ENCODE data around the gene TP53BP1.
A peak's percentile ranks its signal among the peaks of the same experiment; 100 is the strongest.

Gene TP53BP1

DNA sequence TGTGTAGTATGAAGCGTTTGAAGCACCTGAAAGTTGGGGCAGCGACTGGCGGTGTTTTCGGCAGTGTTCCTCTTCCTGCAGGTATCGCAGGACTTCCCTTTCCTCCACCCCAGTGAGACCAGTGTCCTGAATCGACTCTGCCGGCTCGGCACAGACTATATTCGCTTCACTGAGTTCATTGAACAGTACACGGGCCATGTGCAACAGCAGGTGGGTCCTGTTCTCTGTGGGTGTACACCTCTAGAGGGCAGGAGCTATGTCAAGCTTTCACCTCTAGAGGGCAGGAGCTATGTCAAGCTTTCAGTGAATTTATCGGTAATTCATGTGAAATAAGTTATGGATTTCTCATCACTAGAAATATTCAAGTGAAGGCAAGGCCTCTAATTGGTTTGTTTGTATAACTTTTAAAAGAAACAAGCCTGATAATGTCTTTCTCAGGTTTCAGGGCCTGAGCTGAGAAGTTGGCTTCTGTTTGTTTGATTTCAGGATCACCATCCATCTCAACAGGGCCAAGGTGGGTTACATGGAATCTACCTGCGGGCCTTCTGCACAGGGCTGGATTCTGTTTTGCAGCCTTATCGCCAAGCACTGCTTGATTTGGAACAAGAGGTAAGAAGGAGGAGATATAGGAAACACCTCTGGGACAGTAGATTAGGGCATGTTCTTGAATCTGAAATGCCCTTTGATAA, 116.8 kb downstream of the TP53BP1 start:
- TF ChIP-seq ZFX (IDR thresholded peaks at IDR 0.05), result no peak
- TF ChIP-seq, protein P1, sequence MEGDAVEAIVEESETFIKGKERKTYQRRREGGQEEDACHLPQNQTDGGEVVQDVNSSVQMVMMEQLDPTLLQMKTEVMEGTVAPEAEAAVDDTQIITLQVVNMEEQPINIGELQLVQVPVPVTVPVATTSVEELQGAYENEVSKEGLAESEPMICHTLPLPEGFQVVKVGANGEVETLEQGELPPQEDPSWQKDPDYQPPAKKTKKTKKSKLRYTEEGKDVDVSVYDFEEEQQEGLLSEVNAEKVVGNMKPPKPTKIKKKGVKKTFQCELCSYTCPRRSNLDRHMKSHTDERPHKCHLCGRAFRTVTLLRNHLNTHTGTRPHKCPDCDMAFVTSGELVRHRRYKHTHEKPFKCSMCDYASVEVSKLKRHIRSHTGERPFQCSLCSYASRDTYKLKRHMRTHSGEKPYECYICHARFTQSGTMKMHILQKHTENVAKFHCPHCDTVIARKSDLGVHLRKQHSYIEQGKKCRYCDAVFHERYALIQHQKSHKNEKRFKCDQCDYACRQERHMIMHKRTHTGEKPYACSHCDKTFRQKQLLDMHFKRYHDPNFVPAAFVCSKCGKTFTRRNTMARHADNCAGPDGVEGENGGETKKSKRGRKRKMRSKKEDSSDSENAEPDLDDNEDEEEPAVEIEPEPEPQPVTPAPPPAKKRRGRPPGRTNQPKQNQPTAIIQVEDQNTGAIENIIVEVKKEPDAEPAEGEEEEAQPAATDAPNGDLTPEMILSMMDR (conservative IDR thresholded peaks at IDR 0.05), result peak; percentile 91
- no peak overlapping the region for H3K27ac ChIP-seq

DNA sequence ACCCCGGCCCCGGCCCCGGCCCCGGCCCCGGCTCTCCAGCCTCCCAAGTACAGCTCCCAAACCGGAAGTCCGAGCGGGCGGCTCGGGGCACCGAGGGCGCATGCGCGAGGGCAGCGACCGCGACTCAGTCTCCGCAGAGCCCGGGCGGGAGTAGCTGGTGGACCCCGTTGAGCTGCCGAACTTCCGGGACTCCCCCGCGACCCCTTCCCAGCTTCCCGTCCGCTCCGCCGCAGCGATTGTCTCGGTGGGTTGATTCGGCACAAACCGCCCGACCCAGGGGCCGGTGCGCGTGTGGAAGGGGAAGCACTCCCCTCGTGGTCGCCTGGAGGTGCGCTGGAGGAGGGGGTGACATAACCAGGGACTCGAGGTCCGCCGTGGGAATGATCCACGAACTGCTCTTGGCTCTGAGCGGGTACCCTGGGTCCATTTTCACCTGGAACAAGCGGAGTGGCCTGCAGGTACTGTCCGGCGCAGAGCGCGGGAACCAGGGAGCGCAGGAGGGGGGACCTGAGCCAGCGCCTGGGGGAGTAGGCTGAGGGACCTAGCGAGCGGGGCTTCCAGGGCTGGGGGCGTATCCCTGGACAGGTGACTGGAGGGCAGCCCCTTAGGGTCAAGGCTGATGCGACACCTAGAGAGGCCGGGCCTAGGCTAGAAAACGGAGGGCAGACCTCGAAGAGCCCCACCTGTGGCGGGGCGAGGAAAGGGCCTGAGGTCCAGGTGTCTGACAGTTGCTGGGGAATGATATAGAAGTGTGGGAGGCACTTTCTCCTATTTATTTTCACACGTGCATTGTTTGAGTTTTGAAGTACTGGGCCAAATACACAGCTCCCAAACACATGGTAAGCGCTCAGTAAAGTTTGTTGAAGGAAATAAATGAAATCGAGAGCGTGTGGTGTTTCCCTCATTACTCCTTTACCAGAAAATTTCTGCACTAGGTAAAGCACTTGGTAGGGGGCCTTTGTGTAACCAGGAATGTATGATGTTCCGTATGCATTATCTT, 121.7 kb downstream of the TP53BP1 start, which contains the start of the genes TUBGCP4 and ZSCAN29:
TUBGCP4 (plus strand) TSS at position 127 of the 1,000 bp plus-strand sequence; CDS start at position 381, 254 bp downstream.
ZSCAN29 (minus strand) TSS at position 69 of the 1,000 bp plus-strand sequence. CDS start 1,130 bp downstream, outside the sequence.
- peak; percentile 57 for TF ChIP-seq ZFX (IDR thresholded peaks at IDR 0.05)
- TF ChIP-seq, protein P1 (conservative IDR thresholded peaks at IDR 0.05), result peak; percentile 83
- H3K27ac ChIP-seq, result peak within 1 kb of the TSS; percentile 87

DNA sequence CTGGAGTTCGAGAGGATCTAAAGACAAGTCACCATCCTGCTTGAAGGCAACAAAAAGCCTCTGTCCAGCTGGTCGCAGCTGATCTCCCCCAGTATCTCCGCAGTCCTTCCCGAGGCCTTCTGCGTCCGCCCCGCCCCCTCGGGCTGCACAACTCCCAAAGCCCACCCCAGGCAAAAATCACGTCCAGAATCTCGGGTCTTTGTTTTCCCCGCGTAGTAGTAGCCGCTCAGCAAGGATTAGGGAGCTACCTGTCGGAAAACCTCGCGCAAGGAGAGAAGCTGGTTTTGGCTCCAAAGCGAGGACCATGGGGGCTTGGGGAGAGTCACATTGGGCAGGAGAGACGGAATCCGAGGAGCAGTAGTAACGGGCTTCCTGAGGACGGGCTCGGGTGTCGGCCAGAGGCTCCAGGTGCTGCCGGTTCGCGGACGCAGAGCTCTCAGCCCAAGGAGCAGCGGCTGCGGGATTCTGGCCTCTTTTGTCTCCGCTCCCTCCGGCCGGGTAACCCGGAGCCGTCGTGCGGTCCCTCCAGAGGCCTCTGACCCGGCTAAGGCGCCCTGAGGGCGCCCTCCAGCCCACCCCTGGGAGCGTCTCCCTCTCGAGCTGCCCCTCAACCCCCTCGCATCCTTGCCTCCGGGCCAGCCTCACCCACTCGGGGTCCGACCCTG, 122.5 kb downstream of the TP53BP1 start:
- H3K27ac ChIP-seq, result peak overlapping the region; percentile 87
- TF ChIP-seq ZFX (IDR thresholded peaks at IDR 0.05), result peak; percentile 63
- TF ChIP-seq, protein P1 (conservative IDR thresholded peaks at IDR 0.05), result no peak

DNA sequence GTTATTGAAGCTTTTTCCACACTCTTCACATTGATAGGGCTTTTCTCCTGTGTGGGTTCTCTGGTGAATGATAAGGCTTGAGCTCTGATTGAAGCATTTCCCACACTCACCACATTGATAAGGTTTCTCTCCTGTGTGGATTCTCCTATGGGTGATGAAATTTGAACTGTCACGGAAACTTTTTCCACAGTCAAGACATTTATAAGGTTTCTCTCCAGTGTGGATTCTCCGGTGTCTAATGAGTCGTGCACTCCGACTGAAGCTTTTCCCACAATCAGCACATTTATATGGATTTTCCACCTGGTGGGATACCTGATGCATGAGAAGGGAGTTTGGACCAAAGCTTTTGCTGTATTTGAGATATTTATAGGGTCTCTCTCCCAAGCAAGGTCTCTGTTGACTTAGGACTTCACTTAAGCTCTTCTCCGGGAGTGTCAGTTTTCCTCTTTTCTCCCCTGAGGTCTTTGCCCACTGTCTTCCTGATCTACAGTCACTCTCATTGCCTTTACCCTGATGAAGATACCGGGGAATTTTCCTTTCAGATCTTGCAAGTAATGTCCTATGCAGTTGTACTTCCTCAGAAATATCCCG, 131.5 kb downstream of the TP53BP1 start:
- no peak for TF ChIP-seq ZFX (IDR thresholded peaks at IDR 0.05)
- TF ChIP-seq, protein P1 (conservative IDR thresholded peaks at IDR 0.05), result no peak
- no peak overlapping the region for H3K27ac ChIP-seq

DNA sequence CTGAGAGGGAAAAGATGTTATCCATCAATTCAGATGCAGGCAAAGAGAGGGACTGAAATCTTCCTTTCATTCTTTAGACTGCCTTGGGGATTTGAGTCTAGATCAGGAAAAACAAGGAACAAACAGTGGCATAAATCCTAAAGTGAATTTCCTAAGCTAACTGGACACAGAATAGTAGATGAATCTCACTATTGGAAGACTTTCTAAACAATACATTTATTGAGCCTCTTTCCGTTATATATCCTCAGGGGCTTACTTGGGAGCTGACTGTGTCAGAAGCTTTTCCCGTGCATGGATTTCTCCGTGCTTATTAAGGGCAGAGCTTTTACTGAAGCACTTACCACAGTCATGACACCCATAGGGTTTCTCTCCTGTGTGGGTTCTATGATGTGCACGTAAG, 132.1 kb downstream of the TP53BP1 start:
- TF ChIP-seq ZFX (IDR thresholded peaks at IDR 0.05), result no peak
- TF ChIP-seq, protein P1 (conservative IDR thresholded peaks at IDR 0.05), result no peak

More for the DNA sequence above, 132.1 kb downstream of the TP53BP1 start:
- no peak overlapping the region for H3K27ac ChIP-seq
